Vagina (tissue), 2 donors: ENCODE results near the gene GPR137. TPM values are rescaled to one million over a fixed set of nuclear protein-coding genes. Genes with fewer than 3 reads are reported as not detected.

Experiments
- DNase-seq, 2 donors: peaks; one replicate each; pipeline ENCODE4 v3.0.0-alpha.2; 2017; ENCODE audit errors: extremely low spot score in 2 of 2
- H3K27ac ChIP-seq: fragments of 200-600 bp; sonication (generic); one replicate; pipeline ENCODE4 v1.5.1; 2019
- H3K27me3 ChIP-seq: fragments of 200-600 bp; sonication (generic); one replicate; pipeline ENCODE4 v1.5.1; 2019
- H3K36me3 ChIP-seq, 2 donors: fragments of 200-600 bp; sonication (generic); one replicate each; pipeline ENCODE4 v1.5.1; 2017 to 2019
- H3K4me1 ChIP-seq: fragments of 200-600 bp; sonication (generic); one replicate; pipeline ENCODE4 v1.5.1; 2019
- H3K4me3 ChIP-seq, 2 donors: fragments of 200-600 bp; sonication (generic); 1 replicate in 1 of 2; 2 replicates in 1 of 2; pipeline ENCODE4 v1.5.1; 2016 to 2019
- H3K9me3 ChIP-seq: fragments of 200-600 bp; sonication (generic); one replicate; pipeline ENCODE4 v1.5.1; 2019
- POLR2A ChIP-seq, 2 donors: fragments of 450-650 bp; IDR thresholded peaks; one replicate each; pipeline ENCODE4 v1.6.1; 2017; ENCODE audit warnings: antibody characterized with exemption in 2 of 2, mild to moderate bottlenecking in 2 of 2, moderate library complexity in 2 of 2
- POLR2AphosphoS5 ChIP-seq, 2 donors: sonication (generic); formaldehyde crosslinking; IDR thresholded peaks; one replicate each; pipeline ENCODE4 v1.9.0; 2017; ENCODE audit warnings: antibody characterized with exemption in 2 of 2, mild to moderate bottlenecking in 2 of 2, low read depth in 1 of 2; ENCODE audit not compliant: insufficient read depth in 1 of 2
- intact Hi-C: fragments of 100-400 bp; cut with DNase I; formaldehyde crosslinking; loops from one replicate; pipeline ENCODE4 v1.15.1; 2023
- total RNA-seq: library from RNA; depleted of rRNA; stranded (reverse); fragments of >200 nt; gene quantifications from one replicate; pipeline ENCODE4 v1.2.3, GENCODE V29; 2016
- TF ChIP-seq, protein P1 (sequence below), 3 experiments: fragments of 450-650 bp in 2 of 3; fragments of 200-600 bp in 1 of 3; sonication (generic) in 1 of 3; IDR thresholded peaks; one replicate each; pipeline ENCODE4 v1.5.1; 2017 to 2019; ENCODE audit warnings: antibody characterized with exemption in 3 of 3, mild to moderate bottlenecking in 2 of 3, moderate library complexity in 2 of 3

Gene GPR137
- total RNA-seq, 1 donor from 2014 or later, result 20.6 TPM

DNA sequence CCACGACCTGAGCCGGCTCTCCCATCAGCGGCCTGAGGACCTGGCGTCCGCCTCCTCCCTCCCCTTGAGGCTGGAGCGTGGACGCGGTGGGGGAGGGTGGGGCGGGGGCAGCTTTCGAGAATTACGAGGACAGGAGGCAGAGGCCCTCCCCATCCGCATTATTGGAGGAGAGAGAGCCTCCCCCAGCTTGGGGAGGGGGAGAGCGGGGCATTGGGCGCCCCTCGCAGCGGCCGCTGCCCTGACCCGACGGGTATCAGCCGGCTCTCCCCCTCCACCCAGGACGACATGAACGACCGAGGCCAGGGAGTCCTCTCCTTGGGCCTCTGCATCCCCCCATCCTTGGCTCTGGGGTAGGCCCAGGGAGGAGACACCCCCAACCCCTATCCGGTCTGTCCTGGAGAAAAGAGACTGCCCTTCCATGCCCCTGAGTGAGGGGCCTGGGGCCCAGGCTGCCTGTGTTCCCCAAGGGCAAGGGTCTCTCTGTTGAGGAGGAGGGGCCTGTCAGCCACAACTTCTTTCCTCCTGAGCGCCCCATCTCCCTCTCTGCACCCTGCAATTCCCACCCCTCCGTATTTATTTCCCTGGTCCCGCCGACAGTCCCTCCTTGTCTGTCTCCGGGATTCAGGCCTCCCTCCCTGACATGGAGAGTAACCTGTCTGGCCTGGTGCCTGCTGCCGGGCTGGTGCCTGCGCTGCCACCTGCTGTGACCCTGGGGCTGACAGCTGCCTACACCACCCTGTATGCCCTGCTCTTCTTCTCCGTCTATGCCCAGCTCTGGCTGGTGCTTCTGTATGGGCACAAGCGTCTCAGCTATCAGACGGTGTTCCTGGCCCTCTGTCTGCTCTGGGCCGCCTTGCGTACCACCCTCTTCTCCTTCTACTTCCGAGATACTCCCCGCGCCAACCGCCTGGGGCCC lies 495 bp downstream of the GPR137 start:
- H3K27me3 ChIP-seq, result no peaks in the 10 kb centered on the region
- no peaks in the 10 kb centered on the region for H3K36me3 ChIP-seq
- intact Hi-C loops, result no loop called here
- peak overlapping the region; percentile 61 to 83 for H3K4me3 ChIP-seq
- no peaks in the 10 kb centered on the region for H3K9me3 ChIP-seq
- DNase-seq, result no peak
- peaks cover 42% of the 10 kb centered on the region for H3K4me1 ChIP-seq
- peak overlapping the region; percentile 94 for H3K27ac ChIP-seq
- no peak for TF ChIP-seq POLR2A (IDR thresholded peaks at IDR 0.05)
- no peak for TF ChIP-seq POLR2AphosphoS5 (IDR thresholded peaks at IDR 0.05; ENCODE audit: insufficient read depth in 1 of 2, low read depth in 1 of 2)
- TF ChIP-seq, protein P1, sequence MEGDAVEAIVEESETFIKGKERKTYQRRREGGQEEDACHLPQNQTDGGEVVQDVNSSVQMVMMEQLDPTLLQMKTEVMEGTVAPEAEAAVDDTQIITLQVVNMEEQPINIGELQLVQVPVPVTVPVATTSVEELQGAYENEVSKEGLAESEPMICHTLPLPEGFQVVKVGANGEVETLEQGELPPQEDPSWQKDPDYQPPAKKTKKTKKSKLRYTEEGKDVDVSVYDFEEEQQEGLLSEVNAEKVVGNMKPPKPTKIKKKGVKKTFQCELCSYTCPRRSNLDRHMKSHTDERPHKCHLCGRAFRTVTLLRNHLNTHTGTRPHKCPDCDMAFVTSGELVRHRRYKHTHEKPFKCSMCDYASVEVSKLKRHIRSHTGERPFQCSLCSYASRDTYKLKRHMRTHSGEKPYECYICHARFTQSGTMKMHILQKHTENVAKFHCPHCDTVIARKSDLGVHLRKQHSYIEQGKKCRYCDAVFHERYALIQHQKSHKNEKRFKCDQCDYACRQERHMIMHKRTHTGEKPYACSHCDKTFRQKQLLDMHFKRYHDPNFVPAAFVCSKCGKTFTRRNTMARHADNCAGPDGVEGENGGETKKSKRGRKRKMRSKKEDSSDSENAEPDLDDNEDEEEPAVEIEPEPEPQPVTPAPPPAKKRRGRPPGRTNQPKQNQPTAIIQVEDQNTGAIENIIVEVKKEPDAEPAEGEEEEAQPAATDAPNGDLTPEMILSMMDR (IDR thresholded peaks at IDR 0.05), result no peak

DNA sequence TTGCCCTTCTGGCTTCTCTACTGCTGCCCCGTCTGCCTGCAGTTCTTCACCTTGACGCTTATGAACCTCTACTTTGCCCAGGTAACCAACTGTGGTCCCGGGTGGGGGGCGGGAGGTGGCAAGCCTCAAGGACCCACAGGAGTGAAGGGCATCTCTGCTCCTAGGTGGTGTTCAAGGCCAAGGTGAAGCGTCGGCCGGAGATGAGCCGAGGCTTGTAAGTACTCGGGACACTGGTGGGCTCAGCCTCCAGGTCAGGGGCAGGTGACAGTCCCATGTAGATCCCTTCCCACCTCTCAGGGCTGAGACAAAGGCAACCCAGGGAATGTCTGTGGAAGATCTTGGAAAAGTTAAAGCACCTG lies 1.1 kb downstream of the GPR137 start:
- H3K4me1 ChIP-seq, result peaks cover 47% of the 10 kb centered on the region
- DNase-seq, result no peak
- H3K36me3 ChIP-seq, result no peaks in the 10 kb centered on the region
- no peak overlapping the region for H3K27ac ChIP-seq
- TF ChIP-seq POLR2A (IDR thresholded peaks at IDR 0.05) (no peak), POLR2AphosphoS5 (IDR thresholded peaks at IDR 0.05; ENCODE audit: insufficient read depth in 1 of 2, low read depth in 1 of 2) (no peak)
- TF ChIP-seq, protein P1 (IDR thresholded peaks at IDR 0.05), result no peak
- H3K9me3 ChIP-seq, result no peaks in the 10 kb centered on the region
- no peak overlapping the region for H3K4me3 ChIP-seq
- intact Hi-C loops, result no loop called here
- peaks cover 4% of the 10 kb centered on the region for H3K27me3 ChIP-seq

DNA sequence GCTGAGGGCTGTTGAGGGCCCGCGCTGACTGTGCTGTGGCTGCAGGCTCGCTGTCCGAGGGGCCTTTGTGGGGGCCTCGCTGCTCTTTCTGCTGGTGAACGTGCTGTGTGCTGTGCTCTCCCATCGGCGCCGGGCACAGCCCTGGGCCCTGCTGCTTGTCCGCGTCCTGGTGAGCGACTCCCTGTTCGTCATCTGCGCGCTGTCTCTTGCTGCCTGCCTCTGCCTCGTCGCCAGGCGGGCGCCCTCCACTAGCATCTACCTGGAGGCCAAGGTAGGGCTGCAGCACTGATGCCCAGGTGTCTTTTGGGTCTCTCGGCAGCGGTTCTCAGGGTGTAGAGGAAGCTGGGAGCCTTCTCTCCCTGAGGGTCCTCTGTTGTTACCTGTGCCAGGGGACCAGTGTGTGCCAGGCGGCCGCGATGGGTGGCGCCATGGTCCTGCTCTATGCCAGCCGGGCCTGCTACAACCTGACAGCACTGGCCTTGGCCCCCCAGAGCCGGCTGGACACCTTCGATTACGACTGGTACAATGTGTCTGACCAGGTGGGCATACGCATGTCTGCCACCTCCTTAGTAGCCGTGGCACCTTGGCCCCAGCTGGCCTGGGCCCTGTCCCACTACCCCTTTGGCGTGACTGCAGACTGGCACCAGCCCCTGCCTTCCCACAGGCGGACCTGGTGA lies 2.2 kb downstream of the GPR137 start:
- no peaks in the 10 kb centered on the region for H3K9me3 ChIP-seq
- intact Hi-C loops, result no loop called here
- no peaks in the 10 kb centered on the region for H3K36me3 ChIP-seq
- H3K27ac ChIP-seq, result no peak overlapping the region
- no peak overlapping the region for H3K4me3 ChIP-seq
- no peak for DNase-seq
- peaks cover 10% of the 10 kb centered on the region for H3K27me3 ChIP-seq
- no peak for TF ChIP-seq POLR2AphosphoS5 (IDR thresholded peaks at IDR 0.05; ENCODE audit: insufficient read depth in 1 of 2, low read depth in 1 of 2)
- peaks cover 48% of the 10 kb centered on the region for H3K4me1 ChIP-seq

DNA sequence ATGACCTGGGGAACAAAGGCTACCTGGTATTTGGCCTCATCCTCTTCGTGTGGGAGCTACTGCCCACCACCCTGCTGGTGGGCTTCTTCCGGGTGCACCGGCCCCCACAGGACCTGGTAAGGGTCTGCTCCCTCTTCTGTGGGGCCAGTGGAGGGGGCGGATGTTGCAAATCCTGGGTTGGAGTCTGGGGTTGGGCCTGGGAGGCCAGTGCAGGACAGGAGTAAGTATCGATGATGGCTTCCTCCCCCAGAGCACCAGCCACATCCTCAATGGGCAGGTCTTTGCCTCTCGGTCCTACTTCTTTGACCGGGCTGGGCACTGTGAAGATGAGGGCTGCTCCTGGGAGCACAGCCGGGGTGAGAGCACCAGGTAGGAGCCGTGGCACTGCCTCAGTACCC lies 2.7 kb downstream of the GPR137 start:
- TF ChIP-seq POLR2AphosphoS5 (IDR thresholded peaks at IDR 0.05; ENCODE audit: insufficient read depth in 1 of 2, low read depth in 1 of 2), result no peak
- no peak for TF ChIP-seq POLR2A (IDR thresholded peaks at IDR 0.05)
- TF ChIP-seq, protein P1 (IDR thresholded peaks at IDR 0.05), result no peak
- Histone ChIP-seq H3K4me3 (no peak overlapping the region), H3K4me1 (peaks cover 43% of the 10 kb centered on the region), H3K27me3 (peaks cover 10% of the 10 kb centered on the region), H3K9me3 (no peaks in the 10 kb centered on the region), H3K27ac (no peak overlapping the region), H3K36me3 (no peaks in the 10 kb centered on the region)
- intact Hi-C loops, result no loop called here
- no peak for DNase-seq

DNA sequence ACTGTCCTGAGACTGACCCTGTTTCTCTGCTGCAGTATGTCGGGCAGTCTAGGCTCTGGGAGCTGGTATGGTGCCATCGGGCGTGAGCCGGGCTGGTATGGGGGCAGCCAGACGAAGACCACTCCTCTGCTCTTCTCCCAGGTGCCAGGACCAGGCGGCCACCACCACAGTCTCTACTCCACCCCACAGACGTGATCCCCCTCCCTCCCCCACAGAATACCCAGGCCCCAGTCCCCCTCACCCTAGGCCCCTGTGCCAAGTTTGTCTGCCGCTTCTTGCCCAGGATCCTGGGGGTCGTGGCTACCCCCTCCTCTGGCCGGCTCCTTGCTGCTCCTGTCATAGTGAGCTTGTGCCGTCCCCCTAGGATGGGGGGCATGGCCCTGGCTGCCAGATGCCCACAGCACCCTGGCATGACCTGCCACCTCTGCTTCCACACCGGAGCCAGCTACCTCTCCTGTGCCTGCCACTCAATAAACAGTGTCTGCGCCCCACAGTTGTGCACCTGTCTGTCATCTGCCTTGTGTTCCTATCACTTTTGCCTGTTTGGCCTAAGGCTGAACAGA lies 3.4 kb downstream of the GPR137 start:
- Histone ChIP-seq H3K9me3 (no peaks in the 10 kb centered on the region), H3K36me3 (no peaks in the 10 kb centered on the region), H3K27me3 (peaks cover 10% of the 10 kb centered on the region), H3K27ac (no peak overlapping the region), H3K4me3 (no peak overlapping the region), H3K4me1 (peaks cover 36% of the 10 kb centered on the region)
- no peak for TF ChIP-seq POLR2AphosphoS5 (IDR thresholded peaks at IDR 0.05; ENCODE audit: insufficient read depth in 1 of 2, low read depth in 1 of 2)
- no peak for TF ChIP-seq POLR2A (IDR thresholded peaks at IDR 0.05)
- TF ChIP-seq, protein P1 (IDR thresholded peaks at IDR 0.05), result no peak
- intact Hi-C loops, result no loop called here
- DNase-seq, result no peak
